Sigmoid colon (tissue), 7 donors: ENCODE measurements around the gene SLC15A4. TPM values are rescaled to one million over a fixed set of nuclear protein-coding genes. Genes with fewer than 3 reads are reported as not detected.

Experiments used
- DNase-seq: peaks from one replicate; pipeline ENCODE4 v3.0.0-alpha.2; 2019
- H3K27ac ChIP-seq, 4 donors: fragments of 200-600 bp; sonication (generic); one replicate each; pipeline ENCODE4 v1.5.1; 2016 to 2019; ENCODE audit warnings: mild to moderate bottlenecking in 1 of 4
- H3K27me3 ChIP-seq, 3 donors: fragments of 200-600 bp; sonication (generic); one replicate each; pipeline ENCODE4 v1.5.1; 2019; ENCODE audit warnings: mild to moderate bottlenecking in 1 of 3
- H3K36me3 ChIP-seq, 4 donors: fragments of 200-600 bp; sonication (generic); one replicate each; pipeline ENCODE4 v1.5.1; 2016 to 2019
- H3K4me1 ChIP-seq, 4 donors: fragments of 200-600 bp; sonication (generic); one replicate each; pipeline ENCODE4 v1.5.1; 2017 to 2019
- H3K4me3 ChIP-seq, 4 donors: fragments of 200-600 bp; sonication (generic); one replicate each; pipeline ENCODE4 v1.5.1; 2017 to 2019; ENCODE audit warnings: mild to moderate bottlenecking in 2 of 4, moderate library complexity in 1 of 4
- H3K9me3 ChIP-seq, 4 donors: fragments of 200-600 bp in 3 of 4; sonication (generic) in 3 of 4; one replicate each; pipeline versions ENCODE4 v1.5.1 to v1.6.1; 2013 to 2019
- CTCF ChIP-seq, 4 experiments: fragments of 450-650 bp in 3 of 4; fragments of 200-600 bp in 1 of 4; IDR thresholded peaks; one replicate each; pipeline ENCODE4 v1.5.1; 2016 to 2019; ENCODE audit warnings: antibody characterized with exemption in 4 of 4, mild to moderate bottlenecking in 3 of 4, moderate library complexity in 2 of 4
- EP300 ChIP-seq, 4 donors: sonication (generic); formaldehyde crosslinking; IDR thresholded peaks; one replicate each; pipeline ENCODE4 v1.6.1; 2017; ENCODE audit warnings: antibody characterized with exemption in 4 of 4
- POLR2A ChIP-seq, 2 donors: fragments of 450-650 bp; IDR thresholded peaks; one replicate each; pipeline ENCODE4 v1.6.1; 2016; ENCODE audit warnings: antibody characterized with exemption in 2 of 2, mild to moderate bottlenecking in 2 of 2, moderate library complexity in 2 of 2
- POLR2AphosphoS5 ChIP-seq, 4 donors: sonication (generic); formaldehyde crosslinking; IDR thresholded peaks; one replicate each; pipeline ENCODE4 v1.6.1; 2017; ENCODE audit warnings: antibody characterized with exemption in 4 of 4
- WGBS, 2 donors: extraction: QIAGEN DNeasy Blood & Tissue Kit; methylation state at CpG; one replicate each; pipeline ENCODE4 v1.1.7; 2013; 5-methylcytosine and 5-hydroxymethylcytosine counted together
- intact Hi-C: fragments of 100-400 bp; cut with DNase I; formaldehyde crosslinking; loops from one replicate; pipeline ENCODE4 v1.15.1; 2023
- polyA plus RNA-seq, 3 donors: library from polyadenylated mRNA; stranded (reverse); fragments of 200-250 nt; gene quantifications; one replicate each; pipeline ENCODE4 v1.2.3, GENCODE V29; 2013
- total RNA-seq, 4 donors: library from RNA; depleted of rRNA; stranded (reverse); fragments of >200 nt; gene quantifications; one replicate each; pipeline ENCODE4 v1.1.0, GENCODE V29; 2016
- donor health status: healthy with polysubstance abuse.
- donor health status: Bipolar disorder and iron deficiency.
- donor health status: healthy.

SLC15A4 gene
- total RNA-seq = 10 to 100 TPM; 19.4 to 42.0 (median 24.2) TPM
- 10 to 100 TPM in 1 of 3 donors, 1 to 10 TPM in 2; 3.6 to 14.0 (median 3.7) TPM for polyA plus RNA-seq

- Histone ChIP-seq H3K9me3 (no peaks in the 10 kb centered on the region), H3K4me3 (peak within 1 kb of the TSS; percentile 57 to 100 (median 96)), H3K36me3 (no peaks in the 10 kb centered on the region), H3K27ac (peak within 1 kb of the TSS; percentile 78 to 89 (median 86)), H3K4me1 (peaks cover 0 to 41% (median 26%) of the 10 kb centered on the region in 4 donors), H3K27me3 (no peaks in the 10 kb centered on the region)
- TF ChIP-seq CTCF (IDR thresholded peaks at IDR 0.05) (no peak), EP300 (IDR thresholded peaks at IDR 0.05) (no peak), POLR2A (IDR thresholded peaks at IDR 0.05) (peak; percentile 95 to 97), POLR2AphosphoS5 (IDR thresholded peaks at IDR 0.05) (peak; percentile 96 to 99 (median 98))
- WGBS, 2 donors = 4 to 6% methylated on average over 63 of the region's 63 CpGs
- intact Hi-C loops = no loop called here
- DNase-seq = peak; percentile 98
These were observed at the start of gene SLC15A4 for GRCh38 chr12:128823916-128824839. SLC15A4 (minus strand) TSS chr12:128823958; CDS start chr12:128823943, 15 bp downstream.

GRCh38 chr12:128872303-128872702 lies 48.5 kb upstream of the SLC15A4 start:
- DNase-seq = no peak

GRCh38 chr12:128871516-128871892 lies 47.7 kb upstream of the SLC15A4 start:
- Histone ChIP-seq H3K4me3 (no peak overlapping the region), H3K27me3 (no peaks in the 10 kb centered on the region), H3K9me3 (peaks cover 0 to 3% (median 3%) of the 10 kb centered on the region in 4 donors), H3K27ac (no peak overlapping the region), H3K36me3 (no peaks in the 10 kb centered on the region), H3K4me1 (no peaks in the 10 kb centered on the region)
- no peak for DNase-seq
- WGBS, 2 donors = 29 to 35% methylated on average over 2 of the region's 2 CpGs
- TF ChIP-seq CTCF (IDR thresholded peaks at IDR 0.05) = no peak
- no peak for TF ChIP-seq EP300 (IDR thresholded peaks at IDR 0.05)
- no peak for TF ChIP-seq POLR2A (IDR thresholded peaks at IDR 0.05)
- no peak for TF ChIP-seq POLR2AphosphoS5 (IDR thresholded peaks at IDR 0.05)
- intact Hi-C loops = no loop called here

More at GRCh38 chr12:128872303-128872702, 48.5 kb upstream of the SLC15A4 start:
- H3K9me3 ChIP-seq = peaks cover 0 to 6% (median 3%) of the 10 kb centered on the region in 4 donors
- no peaks in the 10 kb centered on the region for H3K36me3 ChIP-seq
- no peak overlapping the region for H3K27ac ChIP-seq
- no peaks in the 10 kb centered on the region for H3K4me1 ChIP-seq
- H3K4me3 ChIP-seq = no peak overlapping the region
- TF ChIP-seq POLR2A (IDR thresholded peaks at IDR 0.05) (no peak), EP300 (IDR thresholded peaks at IDR 0.05) (no peak), CTCF (IDR thresholded peaks at IDR 0.05) (no peak), POLR2AphosphoS5 (IDR thresholded peaks at IDR 0.05) (no peak)
- no peaks in the 10 kb centered on the region for H3K27me3 ChIP-seq
- WGBS, 2 donors = 86 to 88% methylated on average over 5 of the region's 5 CpGs
- intact Hi-C loops = no loop called here

- Histone ChIP-seq H3K4me1 (no peaks in the 10 kb centered on the region), H3K4me3 (no peak overlapping the region), H3K27ac (no peak overlapping the region), H3K27me3 (no peaks in the 10 kb centered on the region), H3K36me3 (no peaks in the 10 kb centered on the region), H3K9me3 (no peaks in the 10 kb centered on the region)
- intact Hi-C loops = no loop called here
- no peak for TF ChIP-seq POLR2AphosphoS5 (IDR thresholded peaks at IDR 0.05)
- TF ChIP-seq POLR2A (IDR thresholded peaks at IDR 0.05) = no peak
- TF ChIP-seq EP300 (IDR thresholded peaks at IDR 0.05) = no peak
- TF ChIP-seq CTCF (IDR thresholded peaks at IDR 0.05) = no peak
- 81 to 90% methylated on average over 13 of the region's 13 CpGs for WGBS, 2 donors
- peak; percentile 36 for DNase-seq
These were observed 43.7 kb upstream of the SLC15A4 start for GRCh38 chr12:128867466-128867865.
